ENCODE data around the gene SPDYE6.
"Not testable (repeated sequence)": the region's sequence is repeated elsewhere in the genome, so short reads cannot be mapped to it uniquely, and the experiment has no call there.

GRCh38 chr7:102380837-102381236 is 24.6 kb upstream of the SPDYE6 start:
- not testable (repeated sequence) for TF ChIP-seq CTCF, POLR2A, POLR2AphosphoS5 (IDR thresholded peaks at IDR 0.05)

Measured in breast epithelium (tissue), 3 donors.